WI38 (cell line): ENCODE results near the gene DCDC2.

Experiments used
- H3K4me3 ChIP-seq: 2 replicates; pipeline ENCODE4 v1.5.1; 2011; ENCODE audit warnings: low read depth, mild to moderate bottlenecking, control low read depth, low read length
- CTCF ChIP-seq: IDR thresholded peaks from 2 replicates; pipeline ENCODE4 v1.5.1; 2012; ENCODE audit warnings: low read depth, mild to moderate bottlenecking, control low read depth, low read length

DCDC2 gene

GRCh38 chr6:24358219-24358821 is 461 bp upstream of the DCDC2 start:
- H3K4me3 ChIP-seq: peak overlapping the region; percentile 29; the same call in 1 of the 2 replicates

GRCh38 chr6:24356310-24356973 is 1.4 kb downstream of the DCDC2 start:
- no peak for TF ChIP-seq CTCF
- H3K4me3 ChIP-seq: no peak overlapping the region

More at GRCh38 chr6:24358219-24358821, 461 bp upstream of the DCDC2 start:
- no peak for TF ChIP-seq CTCF

GRCh38 chr6:24355393-24355792 is 2.5 kb downstream of the DCDC2 start:
- H3K4me3 ChIP-seq: no peak overlapping the region
- no peak for TF ChIP-seq CTCF

- no peak for TF ChIP-seq CTCF
- H3K4me3 ChIP-seq: no peak overlapping the region
These were observed 4.0 kb downstream of the DCDC2 start for GRCh38 chr6:24353861-24354260.

GRCh38 chr6:24352434-24352833 is 5.4 kb downstream of the DCDC2 start:
- TF ChIP-seq CTCF: no peak
- no peak overlapping the region for H3K4me3 ChIP-seq

- H3K4me3 ChIP-seq: no peak overlapping the region
- TF ChIP-seq CTCF: no peak
These were observed 12.9 kb downstream of the DCDC2 start for GRCh38 chr6:24344976-24345375.
